Breast epithelium (tissue), 3 donors: ENCODE measurements around the gene PLEKHA6.

ENCODE experiments used
- POLR2A ChIP-seq: fragments of 450-650 bp; IDR thresholded peaks from one replicate; pipeline ENCODE4 v1.6.1; 2016; ENCODE audit warnings: antibody characterized with exemption, mild to moderate bottlenecking, moderate library complexity
- TF ChIP-seq, protein P1 (sequence below), 3 donors: fragments of 450-650 bp; IDR thresholded peaks; one replicate each; pipeline ENCODE4 v1.5.1; 2016 to 2017; ENCODE audit warnings: antibody characterized with exemption in 3 of 3, mild to moderate bottlenecking in 3 of 3, moderate library complexity in 3 of 3

DNA sequence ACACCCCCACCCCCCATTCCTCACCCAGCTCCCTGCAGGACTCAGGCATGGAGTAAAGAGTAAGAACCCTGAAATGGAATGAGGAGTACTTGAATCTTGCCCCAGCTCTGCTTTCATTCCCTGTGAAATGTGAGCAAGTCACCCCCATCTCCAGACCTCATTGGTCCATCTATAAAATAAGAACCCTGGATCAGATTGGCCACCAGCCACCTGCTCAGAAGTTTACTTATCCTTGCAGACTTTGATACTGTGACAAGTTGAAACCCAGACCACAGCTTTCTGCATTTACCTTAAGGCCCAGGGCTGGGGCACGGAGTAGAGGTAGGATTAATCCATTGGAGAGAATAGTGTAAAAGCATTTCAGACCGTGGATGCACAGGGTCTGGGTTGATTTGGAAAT is 165.6 kb downstream of the PLEKHA6 start:
- TF ChIP-seq, protein P1, sequence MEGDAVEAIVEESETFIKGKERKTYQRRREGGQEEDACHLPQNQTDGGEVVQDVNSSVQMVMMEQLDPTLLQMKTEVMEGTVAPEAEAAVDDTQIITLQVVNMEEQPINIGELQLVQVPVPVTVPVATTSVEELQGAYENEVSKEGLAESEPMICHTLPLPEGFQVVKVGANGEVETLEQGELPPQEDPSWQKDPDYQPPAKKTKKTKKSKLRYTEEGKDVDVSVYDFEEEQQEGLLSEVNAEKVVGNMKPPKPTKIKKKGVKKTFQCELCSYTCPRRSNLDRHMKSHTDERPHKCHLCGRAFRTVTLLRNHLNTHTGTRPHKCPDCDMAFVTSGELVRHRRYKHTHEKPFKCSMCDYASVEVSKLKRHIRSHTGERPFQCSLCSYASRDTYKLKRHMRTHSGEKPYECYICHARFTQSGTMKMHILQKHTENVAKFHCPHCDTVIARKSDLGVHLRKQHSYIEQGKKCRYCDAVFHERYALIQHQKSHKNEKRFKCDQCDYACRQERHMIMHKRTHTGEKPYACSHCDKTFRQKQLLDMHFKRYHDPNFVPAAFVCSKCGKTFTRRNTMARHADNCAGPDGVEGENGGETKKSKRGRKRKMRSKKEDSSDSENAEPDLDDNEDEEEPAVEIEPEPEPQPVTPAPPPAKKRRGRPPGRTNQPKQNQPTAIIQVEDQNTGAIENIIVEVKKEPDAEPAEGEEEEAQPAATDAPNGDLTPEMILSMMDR (IDR thresholded peaks at IDR 0.05) = no peak
- TF ChIP-seq POLR2A = no peak
